Measurements from ENCODE around the gene PRR7. TPM values are rescaled to one million over a fixed set of nuclear protein-coding genes. Genes with fewer than 3 reads are reported as not detected.

The PRR7 gene
- total and polyA plus RNA-seq, 2 of the 13 experiments (the other 11 are each of a cell fraction or from before 2014, with no cell fraction given) = 4.8 to 5.0 TPM

GRCh38 chr5:177501874-177502678 lies 55.5 kb downstream of the PRR7 start:
- no peak overlapping the region for H3K9ac ChIP-seq (ENCODE audit: insufficient read depth, low read depth, low read length)
- H3K4me2 ChIP-seq (ENCODE audit: low read depth, low read length) = peak overlapping the region; percentile 16; the same call in 1 of the 2 replicates
- H3K4me1 ChIP-seq (ENCODE audit: insufficient read depth, low read length) = peaks cover 44% of the 10 kb centered on the region
- intact Hi-C loops (cut with micrococcal nuclease; ENCODE audit: unreplicated experiment) = loop anchor here (2.0 kb wide), 1 partner anchor 111 kb away; no protein-coding TSS in a partner anchor
- ChIA-PET POLR2A (no interaction called here), CTCF (ENCODE audit: low intra/inter-chr PET ratio, low total read pairs) (interaction anchor here (1.1 to 3.7 kb wide), 3 partner anchors 11 to 14 kb away, joined by 4 to 37 read pairs (median 5); no protein-coding TSS in a partner anchor)
- no peaks in the 10 kb centered on the region for H3K9me3 ChIP-seq (ENCODE audit: low read length)
- BruUV-seq (replicated peaks) = no TSS peak
- in situ Hi-C loops (cut with HindIII; ENCODE audit: extremely low pct_ligation_motif_present, low pct_unique_long_range_greater_than_20kb) = no loop called here
- DNase-seq (ENCODE audit: low spot score) = no peak
- no peaks in the 10 kb centered on the region for H4K20me1 ChIP-seq (ENCODE audit: insufficient read depth, low read length)
- TF ChIP-seq DZIP1 (CRISPR knock-in tag; IDR thresholded peaks at IDR 0.05) (no peak), ZUFSP (CRISPR knock-in tag; IDR thresholded peaks at IDR 0.05; ENCODE audit: borderline replicate concordance) (no peak), ARID3A (IDR thresholded peaks at IDR 0.05; ENCODE audit: low read depth, low read length) (no peak), BCL6 (CRISPR knock-in tag; IDR thresholded peaks at IDR 0.05) (no peak), ZSCAN22 (CRISPR knock-in tag; IDR thresholded peaks at IDR 0.05) (no peak), ZSCAN29 (CRISPR knock-in tag; conservative IDR thresholded peaks at IDR 0.05) (no peak), E2F1 (CRISPR knock-in tag; IDR thresholded peaks at IDR 0.05) (no peak), ETV6 (CRISPR knock-in tag; conservative IDR thresholded peaks at IDR 0.05) (no peak), STAT6 (CRISPR knock-in tag; IDR thresholded peaks at IDR 0.05; ENCODE audit: borderline replicate concordance) (no peak)
- H3K79me2 ChIP-seq (ENCODE audit: insufficient read depth, low read length) = no peaks in the 10 kb centered on the region
- H3K36me3 ChIP-seq (replicated peaks in 1 of 2; ENCODE audit: control insufficient read depth in 1 of 2, insufficient read depth in 2 of 2, low read length in 2 of 2) = no peaks in the 10 kb centered on the region
- H3K4me3 ChIP-seq (replicated peaks in 1 of 3; ENCODE audit: insufficient read depth in 1 of 3, low read depth in 2 of 3, low read length in 3 of 3) = no peak overlapping the region
- H2AFZ ChIP-seq (ENCODE audit: low read length) = no peak overlapping the region
- WGBS (ENCODE audit: low lambda C conversion rate) = 12% methylated on average over 9 of the region's 9 CpGs
- H3K27me3 ChIP-seq (ENCODE audit: control insufficient read depth in 1 of 2, insufficient read depth in 2 of 2, low read length in 2 of 2) = peaks cover 2 to 37% of the 10 kb centered on the region in 2 experiments; a peak in 4 of 5 replicates
- no peak for ATAC-seq
- H3K27ac ChIP-seq (ENCODE audit: extremely low read length, insufficient read depth, low read length) = no peak overlapping the region
- no peak for FAIRE-seq

Data from HepG2 (cell line).